Endothelial cell of umbilical vein (primary cell): Measurements from ENCODE around the gene IL17RB. TPM values are rescaled to one million over a fixed set of nuclear protein-coding genes. Genes with fewer than 3 reads are reported as not detected.

ENCODE experiments used
- BruUV-seq: library from RNA; stranded (reverse); fragments of 400-500 nt; replicated peaks from 2 replicates; lab custom pipeline; 2021; lab: Mats Ljungman, UMichigan
- CTCF ChIA-PET: fragments of 300-600, 350-600 bp; sonication (Branson Sonifier 250); formaldehyde crosslinking; loops from one replicate; lab custom pipeline; 2021; ENCODE audit warnings: antibody characterized with exemption, inconsistent platforms; lab: Charles Lee
- POLR2A ChIA-PET: fragments of 300-600, 350-600 bp; sonication (Branson Sonifier 250); formaldehyde crosslinking; loops from one replicate; lab custom pipeline; 2021; ENCODE audit warnings: antibody characterized with exemption, inconsistent platforms; lab: Charles Lee
- DNase-seq: peaks from one replicate; pipeline ENCODE4 v3.0.0-alpha.2; 2011; ENCODE audit warnings: low read depth, low spot score
- FAIRE-seq: peaks from 2 replicates; lab custom pipeline; 2011; peaks lifted over from hg19 to GRCh38; lab: Jason Lieb, UNC
- H2AFZ ChIP-seq: 2 replicates; pipeline ENCODE4 v1.6.0; 2012; ENCODE audit warnings: low read depth, low read length, control low read depth, inconsistent platforms
- H3K27ac ChIP-seq: 2 replicates; pipeline ENCODE4 v1.5.1; 2011; ENCODE audit warnings: low read depth, mild to moderate bottlenecking, control low read depth, low read length, moderate library complexity; ENCODE audit not compliant: insufficient read depth
- H3K27me3 ChIP-seq, 2 experiments: 2 replicates each; pipeline versions ENCODE4 v1.6.0 to v1.6.1; 2011; ENCODE audit warnings: low read length in 2 of 2, mixed read lengths in 1 of 2; ENCODE audit not compliant: control insufficient read depth in 2 of 2, insufficient read depth in 2 of 2
- H3K36me3 ChIP-seq, 2 experiments: 2 replicates in 1 of 2; 3 replicates in 1 of 2; pipeline ENCODE4 v1.5.1; 2011; ENCODE audit warnings: low read length in 2 of 2, mild to moderate bottlenecking in 1 of 2, moderate library complexity in 1 of 2; ENCODE audit not compliant: control insufficient read depth in 2 of 2, insufficient read depth in 2 of 2; ENCODE audit errors: extremely low read depth in 1 of 2
- H3K4me1 ChIP-seq: 3 replicates; pipeline ENCODE4 v1.5.1; 2011; ENCODE audit warnings: mild to moderate bottlenecking, low read length; ENCODE audit not compliant: control insufficient read depth, insufficient read depth; ENCODE audit errors: extremely low read depth
- H3K4me2 ChIP-seq: 2 replicates; pipeline ENCODE4 v1.6.1; 2011; ENCODE audit warnings: low read length, control low read depth, mixed read lengths; ENCODE audit not compliant: insufficient read depth
- H3K4me3 ChIP-seq, 3 experiments: fragments of 200-600 bp in 1 of 3; sonication (generic), shearing (Covaris generic) in 1 of 3; replicated peaks in 1 of 3; 2 replicates each; pipeline ENCODE4 v1.5.1; 2011 to 2016; ENCODE audit warnings: control low read depth in 3 of 3, low read length in 3 of 3, mild to moderate bottlenecking in 2 of 3, inconsistent platforms in 1 of 3, low read depth in 1 of 3, moderate library complexity in 1 of 3; ENCODE audit not compliant: insufficient read depth in 1 of 3
- H3K79me2 ChIP-seq: 2 replicates; pipeline ENCODE4 v1.6.0; 2012; ENCODE audit warnings: low read length, inconsistent platforms; ENCODE audit not compliant: control insufficient read depth, insufficient read depth
- H3K9ac ChIP-seq: replicated peaks from 2 replicates; pipeline ENCODE3; 2011; ENCODE audit warnings: low read length, control low read depth; ENCODE audit not compliant: insufficient read depth; ENCODE audit errors: extremely low read depth
- H3K9me1 ChIP-seq: replicated peaks from 3 replicates; pipeline ENCODE4 v1.6.0; 2011; ENCODE audit warnings: mild to moderate bottlenecking, low read length; ENCODE audit not compliant: control insufficient read depth, insufficient read depth; ENCODE audit errors: extremely low read depth
- H3K9me3 ChIP-seq: replicated peaks from 2 replicates; pipeline ENCODE4 v1.5.1; 2012; ENCODE audit warnings: low read length, inconsistent platforms; ENCODE audit not compliant: control insufficient read depth, insufficient read depth
- H4K20me1 ChIP-seq: replicated peaks from 2 replicates; pipeline ENCODE3; 2011; ENCODE audit warnings: mild to moderate bottlenecking, low read length; ENCODE audit not compliant: control insufficient read depth, insufficient read depth; ENCODE audit errors: extremely low read depth
- EZH2 ChIP-seq: IDR thresholded peaks from 2 replicates; pipeline ENCODE4 v1.6.1; 2012; ENCODE audit warnings: borderline replicate concordance, low read depth, mild to moderate bottlenecking, moderate library complexity, low read length, inconsistent platforms; ENCODE audit not compliant: severe bottlenecking
- FOS ChIP-seq: IDR thresholded peaks from 2 replicates; pipeline ENCODE4 v1.6.1; 2011; ENCODE audit warnings: mild to moderate bottlenecking, low read length, moderate library complexity, borderline replicate concordance; ENCODE audit not compliant: insufficient read depth
- GATA2 ChIP-seq: IDR thresholded peaks from 2 replicates; pipeline ENCODE4 v1.7.0; 2011; ENCODE audit warnings: low read depth, mild to moderate bottlenecking, moderate library complexity, mixed read lengths, low read length; ENCODE audit not compliant: insufficient read length, insufficient read depth
- JUN ChIP-seq: IDR thresholded peaks from 2 replicates; pipeline ENCODE4 v1.6.1; 2011; ENCODE audit warnings: borderline replicate concordance, low read depth; ENCODE audit not compliant: insufficient read length, insufficient read depth
- MYC ChIP-seq: IDR thresholded peaks from one replicate; pipeline ENCODE4 v1.6.1; 2011; ENCODE audit warnings: mild to moderate bottlenecking, low read depth, low read length
- POLR2A ChIP-seq: IDR thresholded peaks from 2 replicates; pipeline ENCODE4 v1.6.1; 2012; ENCODE audit warnings: low read depth, mild to moderate bottlenecking, control low read depth, low read length
- POLR2AphosphoS5 ChIP-seq: IDR thresholded peaks from 2 replicates; pipeline ENCODE4 v1.6.1; 2012; ENCODE audit warnings: low read depth, mild to moderate bottlenecking, control low read depth, low read length, moderate library complexity; ENCODE audit not compliant: insufficient read depth
- dilution Hi-C: fragments of 300-500 bp; cut with MboI; formaldehyde crosslinking; loops from one replicate; pipeline ENCODE4 v1.15.0; 2019; ENCODE audit warnings: low sequenced_read_pairs; ENCODE audit not compliant: extremely low pct_ligation_motif_present
- intact Hi-C: fragments of 100-400 bp; cut with micrococcal nuclease; formaldehyde crosslinking; loops from one replicate; pipeline ENCODE4 v1.10.0; 2022
- polyA plus RNA-seq, 4 experiments: library from polyadenylated mRNA; depleted of rRNA in 3 of 4; stranded (reverse) in 3 of 4; unstranded in 1 of 4; fragments of >200 nt; gene quantifications; 2 replicates each; pipeline versions ENCODE4 v1.2.1 to v1.2.3, GENCODE V29; 2011 to 2012; ENCODE audit warnings: missing spikeins in 1 of 4
- total RNA-seq: library from RNA; stranded (reverse); gene quantifications from 2 replicates; pipeline ENCODE4 v1.2.3, GENCODE V29; 2021
- TF ChIP-seq, protein P1 (sequence below): IDR thresholded peaks from 2 replicates; pipeline ENCODE4 v1.6.1; 2011; ENCODE audit not compliant: insufficient read depth, insufficient read length
- TF ChIP-seq, protein P2 (sequence below), 2 donors: IDR thresholded peaks; 1 replicate in 1 of 2; 2 replicates in 1 of 2; pipeline ENCODE4 v1.5.1; 2011; ENCODE audit warnings: low read length in 2 of 2, mild to moderate bottlenecking in 2 of 2, moderate library complexity in 2 of 2, control low read depth in 1 of 2, inconsistent platforms in 1 of 2, low read depth in 1 of 2; ENCODE audit not compliant: insufficient read depth in 1 of 2; ENCODE audit errors: extremely low read depth in 1 of 2

The IL17RB gene
- total and polyA plus RNA-seq, 2 donors (not counting 3 experiments of a cell fraction or from before 2014, with no cell fraction given), result 0.04 TPM; not detected in 1

DNA sequence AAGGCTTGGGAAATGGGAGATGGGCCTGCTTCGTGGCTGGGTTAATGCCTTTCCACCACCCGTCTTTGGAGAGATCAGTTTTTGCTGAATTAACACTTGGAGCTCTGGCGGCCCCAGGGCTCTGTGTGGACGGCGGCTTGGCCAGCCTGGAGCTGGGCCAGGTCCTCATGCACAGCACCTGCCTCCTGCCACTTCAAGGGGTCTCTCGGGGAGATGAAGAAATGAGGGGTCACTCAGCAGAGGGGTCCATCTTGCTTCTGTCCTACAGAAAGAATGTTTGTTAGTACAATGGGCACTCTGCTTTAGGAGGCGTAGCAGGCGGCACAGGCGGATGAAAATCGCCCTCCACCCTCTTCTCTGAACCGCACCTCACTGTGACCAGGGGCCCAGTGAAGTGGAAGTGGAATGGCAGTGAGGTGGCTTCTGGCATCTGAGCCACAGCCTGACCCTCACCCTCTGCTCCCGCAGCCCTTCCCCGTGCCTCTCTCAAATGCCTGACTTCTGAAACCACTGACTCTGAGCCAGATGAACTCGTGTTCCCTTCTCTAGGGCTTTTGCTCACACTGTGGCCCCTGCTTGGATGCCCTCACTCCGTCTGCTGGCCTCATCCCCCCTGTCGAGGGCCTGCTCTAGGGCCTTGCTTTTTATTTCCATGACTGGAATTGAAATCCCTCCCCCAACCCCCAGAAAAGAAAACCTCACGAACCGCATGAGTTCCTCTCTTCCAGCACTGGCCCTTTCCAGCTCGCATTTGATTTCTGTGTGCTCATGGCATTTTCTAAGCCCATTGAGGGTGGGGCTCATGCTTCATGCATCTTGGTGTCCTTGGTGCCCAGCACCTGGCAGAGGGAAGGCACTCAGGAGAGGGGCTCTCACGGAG lies 42.3 kb upstream of the IL17RB start:
- Histone ChIP-seq H3K9ac (no peak overlapping the region), H4K20me1 (no peaks in the 10 kb centered on the region), H3K9me3 (no peaks in the 10 kb centered on the region), H3K27ac (no peak overlapping the region), H2AFZ (no peak overlapping the region), H3K4me3 (no peak overlapping the region), H3K36me3 (no peaks in the 10 kb centered on the region), H3K9me1 (no peaks in the 10 kb centered on the region), H3K4me1 (no peaks in the 10 kb centered on the region), H3K27me3 (no peaks in the 10 kb centered on the region), H3K4me2 (no peak overlapping the region), H3K79me2 (no peaks in the 10 kb centered on the region)
- dilution Hi-C loops (no loop called here), intact Hi-C loops (no loop called here)
- no TSS peak for BruUV-seq
- TF ChIP-seq GATA2 (no peak), MYC (no peak), EZH2 (no peak), JUN (no peak), POLR2A (no peak), POLR2AphosphoS5 (no peak), FOS (no peak)
- TF ChIP-seq, protein P1, sequence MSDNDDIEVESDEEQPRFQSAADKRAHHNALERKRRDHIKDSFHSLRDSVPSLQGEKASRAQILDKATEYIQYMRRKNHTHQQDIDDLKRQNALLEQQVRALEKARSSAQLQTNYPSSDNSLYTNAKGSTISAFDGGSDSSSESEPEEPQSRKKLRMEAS, result no peak
- TF ChIP-seq, protein P2, sequence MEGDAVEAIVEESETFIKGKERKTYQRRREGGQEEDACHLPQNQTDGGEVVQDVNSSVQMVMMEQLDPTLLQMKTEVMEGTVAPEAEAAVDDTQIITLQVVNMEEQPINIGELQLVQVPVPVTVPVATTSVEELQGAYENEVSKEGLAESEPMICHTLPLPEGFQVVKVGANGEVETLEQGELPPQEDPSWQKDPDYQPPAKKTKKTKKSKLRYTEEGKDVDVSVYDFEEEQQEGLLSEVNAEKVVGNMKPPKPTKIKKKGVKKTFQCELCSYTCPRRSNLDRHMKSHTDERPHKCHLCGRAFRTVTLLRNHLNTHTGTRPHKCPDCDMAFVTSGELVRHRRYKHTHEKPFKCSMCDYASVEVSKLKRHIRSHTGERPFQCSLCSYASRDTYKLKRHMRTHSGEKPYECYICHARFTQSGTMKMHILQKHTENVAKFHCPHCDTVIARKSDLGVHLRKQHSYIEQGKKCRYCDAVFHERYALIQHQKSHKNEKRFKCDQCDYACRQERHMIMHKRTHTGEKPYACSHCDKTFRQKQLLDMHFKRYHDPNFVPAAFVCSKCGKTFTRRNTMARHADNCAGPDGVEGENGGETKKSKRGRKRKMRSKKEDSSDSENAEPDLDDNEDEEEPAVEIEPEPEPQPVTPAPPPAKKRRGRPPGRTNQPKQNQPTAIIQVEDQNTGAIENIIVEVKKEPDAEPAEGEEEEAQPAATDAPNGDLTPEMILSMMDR (IDR thresholded peaks at IDR 0.05; ENCODE audit: extremely low read depth in 1 of 2, insufficient read depth in 1 of 2, low read depth in 1 of 2, low read length in 2 of 2), result no peak
- no peak for DNase-seq
- POLR2A ChIA-PET, result no interaction called here
- no peak for FAIRE-seq
- CTCF ChIA-PET, result no interaction called here
